ENCODE data around the gene TBC1D14.

GRCh38 chr4:6873291-6873690 lies 36.3 kb upstream of the TBC1D14 start:
- no peak for TF ChIP-seq CTCF (IDR thresholded peaks at IDR 0.05)
- TF ChIP-seq ZFX (IDR thresholded peaks at IDR 0.05; ENCODE audit: borderline replicate concordance): no peak
